GM13976 (cell line): ENCODE data around the gene RBM20.

Experiments
- DNase-seq: peaks from one replicate; pipeline ENCODE4 v3.0.0; 2012; ENCODE audit warnings: low spot score
- in situ Hi-C: fragments of 300-500 bp; cut with MboI; formaldehyde crosslinking; loops from one replicate; pipeline ENCODE4 v1.12.0; 2022; ENCODE audit warnings: low sequenced_read_pairs, mixed read lengths, inconsistent platforms; ENCODE audit not compliant: unreplicated experiment
- TF ChIP-seq, protein P1 (sequence below): IDR thresholded peaks from 2 replicates; pipeline ENCODE4 v1.5.1; 2012; ENCODE audit warnings: borderline replicate concordance, mild to moderate bottlenecking; ENCODE audit not compliant: insufficient read depth; ENCODE audit errors: extremely low read depth, missing control alignments, control extremely low read depth

Gene RBM20

GRCh38 chr10:110746969-110747608 is 103.0 kb downstream of the RBM20 start:
- in situ Hi-C loops = loop anchor here (25.0 kb wide), 1 partner anchor 590 kb away; no protein-coding TSS in a partner anchor
- DNase-seq = no peak
- TF ChIP-seq, protein P1, sequence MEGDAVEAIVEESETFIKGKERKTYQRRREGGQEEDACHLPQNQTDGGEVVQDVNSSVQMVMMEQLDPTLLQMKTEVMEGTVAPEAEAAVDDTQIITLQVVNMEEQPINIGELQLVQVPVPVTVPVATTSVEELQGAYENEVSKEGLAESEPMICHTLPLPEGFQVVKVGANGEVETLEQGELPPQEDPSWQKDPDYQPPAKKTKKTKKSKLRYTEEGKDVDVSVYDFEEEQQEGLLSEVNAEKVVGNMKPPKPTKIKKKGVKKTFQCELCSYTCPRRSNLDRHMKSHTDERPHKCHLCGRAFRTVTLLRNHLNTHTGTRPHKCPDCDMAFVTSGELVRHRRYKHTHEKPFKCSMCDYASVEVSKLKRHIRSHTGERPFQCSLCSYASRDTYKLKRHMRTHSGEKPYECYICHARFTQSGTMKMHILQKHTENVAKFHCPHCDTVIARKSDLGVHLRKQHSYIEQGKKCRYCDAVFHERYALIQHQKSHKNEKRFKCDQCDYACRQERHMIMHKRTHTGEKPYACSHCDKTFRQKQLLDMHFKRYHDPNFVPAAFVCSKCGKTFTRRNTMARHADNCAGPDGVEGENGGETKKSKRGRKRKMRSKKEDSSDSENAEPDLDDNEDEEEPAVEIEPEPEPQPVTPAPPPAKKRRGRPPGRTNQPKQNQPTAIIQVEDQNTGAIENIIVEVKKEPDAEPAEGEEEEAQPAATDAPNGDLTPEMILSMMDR = no peak

- DNase-seq = no peak
- in situ Hi-C loops = loop anchor here (25.0 kb wide), 1 partner anchor 589 kb away; no protein-coding TSS in a partner anchor
- TF ChIP-seq, protein P1 = no peak
Observed at GRCh38 chr10:110747609-110748464, 103.7 kb downstream of the RBM20 start.

DNA sequence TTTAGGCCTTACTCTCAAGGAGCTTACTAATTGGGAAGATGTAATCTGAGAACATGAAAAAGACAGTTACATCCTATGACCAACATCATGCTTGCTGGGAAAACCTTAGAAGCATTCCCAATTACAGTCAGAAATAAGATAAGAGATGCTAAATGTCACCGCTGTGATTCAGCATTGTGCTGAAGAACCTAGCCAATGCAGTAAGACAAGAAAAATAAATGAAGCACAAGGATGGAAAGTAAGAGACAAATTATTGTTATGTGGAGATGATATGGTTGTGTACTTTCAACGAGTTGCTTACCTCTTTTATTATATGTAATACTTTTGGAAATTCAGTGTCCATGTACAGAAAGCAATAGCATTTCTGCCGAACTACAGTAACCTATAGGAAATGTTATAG is 104.8 kb downstream of the RBM20 start:
- no peak for DNase-seq
- in situ Hi-C loops = loop anchor here (25.0 kb wide), 1 partner anchor 588 kb away; no protein-coding TSS in a partner anchor
- TF ChIP-seq, protein P1 = no peak

DNA sequence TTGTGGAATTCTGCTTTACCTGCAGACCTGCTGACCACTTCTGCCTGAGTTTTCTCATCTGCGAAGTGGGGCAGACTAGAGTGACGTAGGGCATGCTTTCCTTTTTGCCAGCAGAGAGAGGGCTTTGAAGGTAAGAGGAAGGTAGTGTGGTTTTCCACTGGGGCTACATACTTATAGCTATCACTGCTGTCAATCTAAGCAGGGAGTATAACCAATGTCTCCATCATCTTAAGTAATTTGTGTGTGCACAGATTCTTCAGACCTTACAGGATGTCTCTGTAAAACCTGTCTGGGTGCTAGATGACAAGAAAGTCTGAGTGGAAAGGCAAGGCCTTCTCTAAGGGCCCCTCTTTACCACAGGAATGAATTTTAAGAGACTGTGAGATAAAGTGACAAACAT is 106.8 kb downstream of the RBM20 start:
- TF ChIP-seq, protein P1 = no peak
- in situ Hi-C loops = no loop called here
- DNase-seq = no peak

DNA sequence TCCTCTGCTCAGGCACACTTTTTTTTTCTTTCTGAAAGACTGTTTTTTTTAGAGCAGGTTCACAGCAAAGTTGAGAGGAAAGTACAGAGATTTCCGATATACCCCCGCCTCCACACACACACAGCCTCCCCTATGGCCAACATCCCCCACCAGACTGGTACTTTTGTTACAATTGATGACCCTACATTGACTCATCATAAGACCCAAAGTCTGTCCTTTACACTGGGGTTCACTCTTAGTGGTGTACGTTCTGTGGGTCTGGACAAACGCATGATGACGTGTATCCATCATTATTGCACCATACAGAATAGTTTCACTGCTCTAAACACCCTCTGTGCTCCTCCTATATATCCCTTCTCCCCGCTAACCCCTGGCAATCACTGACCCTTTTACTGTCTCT is 107.7 kb downstream of the RBM20 start:
- TF ChIP-seq, protein P1 = no peak
- no peak for DNase-seq
- in situ Hi-C loops = no loop called here

DNA sequence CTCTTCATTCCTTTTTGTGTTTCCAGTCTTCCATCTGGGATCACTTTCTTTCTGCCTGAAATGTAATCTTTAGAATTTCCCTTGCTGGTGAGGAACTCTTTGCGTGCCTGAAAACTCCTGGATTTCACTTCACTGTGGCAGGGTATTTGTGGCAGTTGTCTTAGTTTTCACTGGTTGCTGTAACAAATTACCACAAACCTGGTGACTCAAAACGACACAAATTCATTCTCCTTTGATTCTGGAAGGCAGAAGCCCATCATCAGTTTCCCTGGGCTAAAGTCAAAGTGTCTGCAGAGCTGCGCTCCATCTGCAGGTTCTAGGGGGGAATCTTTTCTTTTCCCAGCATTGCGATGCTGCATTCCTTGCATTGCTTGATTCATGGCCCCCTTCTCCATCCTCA is 109.3 kb downstream of the RBM20 start:
- TF ChIP-seq, protein P1 = no peak
- in situ Hi-C loops = no loop called here
- no peak for DNase-seq
